T-helper 2 cell (primary cell): Measurements from ENCODE around the gene ADCK1.
"Not testable (repeated sequence)": the region's sequence is repeated elsewhere in the genome, so short reads cannot be mapped to it uniquely, and the experiment has no call there.

Source experiments
- DNase-seq, 5 experiments: peaks; one replicate each; pipeline versions ENCODE4 v3.0.0 to v3.0.0-alpha.2; 2012 to 2022
- total RNA-seq, 2 donors: gene quantifications; one replicate each; lab custom pipeline; 2026; lab: John Stamatoyannopoulos, UW

Gene ADCK1, protein sequence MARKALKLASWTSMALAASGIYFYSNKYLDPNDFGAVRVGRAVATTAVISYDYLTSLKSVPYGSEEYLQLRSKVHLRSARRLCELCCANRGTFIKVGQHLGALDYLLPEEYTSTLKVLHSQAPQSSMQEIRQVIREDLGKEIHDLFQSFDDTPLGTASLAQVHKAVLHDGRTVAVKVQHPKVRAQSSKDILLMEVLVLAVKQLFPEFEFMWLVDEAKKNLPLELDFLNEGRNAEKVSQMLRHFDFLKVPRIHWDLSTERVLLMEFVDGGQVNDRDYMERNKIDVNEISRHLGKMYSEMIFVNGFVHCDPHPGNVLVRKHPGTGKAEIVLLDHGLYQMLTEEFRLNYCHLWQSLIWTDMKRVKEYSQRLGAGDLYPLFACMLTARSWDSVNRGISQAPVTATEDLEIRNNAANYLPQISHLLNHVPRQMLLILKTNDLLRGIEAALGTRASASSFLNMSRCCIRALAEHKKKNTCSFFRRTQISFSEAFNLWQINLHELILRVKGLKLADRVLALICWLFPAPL
- 4.4 to 5.7 reads per million in 2 donors for total RNA-seq

DNA sequence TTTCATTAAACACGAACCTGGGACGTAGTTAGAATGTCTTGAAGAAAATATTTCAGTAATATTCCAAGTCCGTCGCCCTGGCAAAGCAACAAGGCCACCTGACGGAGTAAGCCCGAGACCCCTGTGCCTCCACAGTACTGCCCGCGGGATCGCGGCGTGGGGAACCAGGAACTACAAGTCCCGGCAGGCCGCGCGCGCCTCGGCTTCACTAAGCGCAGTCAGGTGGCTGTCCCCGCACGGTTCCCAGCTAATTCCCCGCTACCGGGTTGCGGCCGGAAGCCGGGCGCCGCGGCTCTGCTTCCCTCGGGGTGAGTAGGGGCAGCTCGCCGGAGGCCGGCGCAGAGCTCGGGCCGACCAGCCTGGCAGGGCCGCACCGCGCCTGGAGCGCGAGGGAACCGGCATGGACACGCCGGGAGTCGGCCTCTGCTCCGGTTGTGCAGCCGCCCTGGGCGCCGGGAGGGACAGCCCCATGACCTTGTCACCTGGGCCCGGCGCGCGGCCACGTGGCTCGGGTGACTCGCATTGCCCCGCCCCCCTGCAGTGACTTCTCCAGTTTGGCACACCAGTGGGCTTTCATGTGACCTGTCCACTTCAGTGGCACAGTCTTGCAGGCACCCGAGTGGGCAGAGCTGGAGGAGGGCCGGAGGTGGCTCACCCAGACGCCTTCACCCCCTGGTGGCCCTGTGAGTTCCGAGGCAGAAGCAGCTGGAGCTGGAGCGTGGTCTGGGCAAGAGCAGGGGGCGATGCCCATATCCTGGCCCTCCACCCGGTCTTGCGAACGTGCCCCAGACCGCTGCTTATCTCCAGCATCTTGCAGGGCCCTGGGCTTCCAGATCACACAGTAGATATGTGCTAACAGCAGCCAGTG, at the start of gene ADCK1:
TSS of gene ADCK1 (plus strand) at position 247 of the 868 bp plus-strand sequence. CDS start 18,870 bp downstream, outside the sequence.
- DNase-seq = peak; percentile 63 to 85 (median 77)

- no peak for DNase-seq
Observed at GRCh38 chr14:77752266-77752665, 47.6 kb upstream of the ADCK1 start.

GRCh38 chr14:77752799-77753516, 47.0 kb upstream of the ADCK1 start:
- DNase-seq = no peak

GRCh38 chr14:77760381-77761204, 39.3 kb upstream of the ADCK1 start, which contains the start of gene SNW1:
SNW1 (minus strand) TSS chr14:77761156; CDS start chr14:77761127, 29 bp downstream.
- peak; percentile 55 to 88 (median 84) for DNase-seq

DNA sequence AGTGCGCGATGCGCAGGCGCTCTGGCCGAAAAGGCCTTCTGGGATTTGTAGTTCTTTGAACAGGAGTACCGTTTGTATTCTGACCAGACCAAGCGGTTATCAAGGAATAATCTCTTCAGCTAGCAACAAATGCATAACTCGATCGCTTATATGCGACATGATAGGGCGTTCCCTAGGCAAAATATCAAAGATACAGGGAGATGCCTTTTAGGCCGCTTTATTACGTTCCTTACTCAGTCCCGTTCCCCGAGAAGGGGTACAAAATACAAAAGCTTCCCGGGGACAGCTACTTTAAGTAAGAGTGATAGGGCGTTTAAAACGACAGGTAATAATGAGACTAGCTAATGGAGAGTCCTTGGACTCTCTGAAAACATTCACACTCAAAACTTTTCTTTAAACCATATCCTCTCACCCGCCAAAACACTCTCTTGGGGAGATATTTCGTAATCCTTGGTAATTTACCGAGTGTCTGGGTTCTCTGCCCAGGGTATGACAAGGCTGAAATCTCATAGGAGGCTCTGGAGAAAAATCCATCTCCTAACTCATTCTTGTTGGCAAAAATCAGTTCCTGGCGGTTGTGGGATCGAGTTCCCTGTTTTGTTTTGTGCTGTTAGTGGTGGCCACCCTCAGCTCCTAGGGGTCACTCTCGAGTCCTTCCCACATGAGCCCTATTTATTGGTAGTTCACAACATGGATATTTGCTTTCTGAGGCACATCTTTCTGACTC, 38.5 kb upstream of the ADCK1 start:
- peak in 1 of 5 experiments; percentile 97 for DNase-seq

DNA sequence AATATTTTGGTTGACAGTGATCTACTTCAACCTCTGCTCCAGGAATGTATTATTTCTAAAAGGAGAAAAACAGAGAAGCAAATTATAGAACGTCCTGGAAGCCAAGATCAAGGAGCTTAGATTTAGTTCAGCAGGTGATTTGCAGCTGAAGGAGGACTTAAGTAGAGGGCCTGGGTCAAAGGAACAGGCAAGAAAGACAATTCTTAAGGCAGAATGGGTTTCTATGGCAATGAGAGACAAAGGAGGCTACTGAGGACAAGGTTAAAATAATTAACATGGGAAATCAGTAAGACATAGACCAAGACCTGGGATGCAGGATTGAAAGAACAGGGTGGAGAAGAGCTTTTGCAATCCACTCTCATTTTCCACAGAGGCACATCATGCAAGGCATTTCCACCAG, 36.6 kb upstream of the ADCK1 start:
- DNase-seq = no peak

DNA sequence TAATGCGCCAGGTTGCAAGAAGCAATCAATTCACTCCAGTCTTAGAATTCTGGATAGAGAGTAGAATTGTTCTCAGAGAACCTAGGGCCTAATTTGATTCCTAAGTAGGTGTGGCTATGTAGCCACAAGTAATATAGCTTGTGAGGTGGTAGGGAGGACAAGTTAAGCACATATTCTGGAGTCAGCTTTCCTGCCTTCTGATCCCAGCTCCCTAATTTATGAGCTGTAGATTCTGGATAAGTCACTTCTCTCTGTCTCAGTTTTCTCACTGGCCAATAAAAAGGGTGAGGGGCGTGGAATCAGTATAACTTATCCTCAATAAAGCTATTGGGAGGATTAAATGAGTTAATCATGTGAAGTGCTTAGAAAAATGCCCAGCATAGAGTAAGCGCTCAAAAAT, 35.9 kb upstream of the ADCK1 start:
- no peak for DNase-seq

DNA sequence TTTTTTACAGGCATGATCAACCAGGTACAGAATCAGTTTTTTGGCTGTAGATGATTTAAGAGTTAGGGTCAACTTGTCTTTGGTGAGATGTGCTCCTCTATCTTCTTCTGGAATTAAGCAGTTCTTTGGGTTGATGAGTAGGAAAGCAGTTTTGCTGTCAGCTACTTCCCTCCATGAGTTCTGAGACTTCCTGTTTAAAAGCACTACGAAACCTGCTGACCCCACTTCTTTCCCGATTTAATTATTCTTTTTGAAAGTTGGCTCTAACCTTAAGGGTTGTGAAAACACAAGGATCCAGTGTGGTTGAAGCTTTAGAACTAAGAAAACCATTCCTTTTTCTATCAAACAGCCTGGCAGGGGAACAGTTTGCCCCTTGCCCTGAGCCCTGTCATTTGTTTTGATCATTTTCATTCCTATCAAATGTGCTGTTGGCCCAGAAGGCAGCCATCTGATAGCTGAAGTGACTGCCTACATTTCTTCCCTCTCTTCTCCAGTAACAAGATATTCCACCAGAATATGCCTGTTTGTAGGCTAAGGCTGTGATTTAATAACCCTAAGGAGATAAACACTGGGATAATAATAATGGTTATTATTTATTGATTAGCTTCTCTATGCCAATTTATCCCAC, 31.4 kb upstream of the ADCK1 start:
- DNase-seq = not testable (repeated sequence)

- not testable (repeated sequence) for DNase-seq
Observed at GRCh38 chr14:77773966-77774365, 25.9 kb upstream of the ADCK1 start.

GRCh38 chr14:77782202-77782601, 17.7 kb upstream of the ADCK1 start:
- no peak for DNase-seq

GRCh38 chr14:77786148-77786547, 13.8 kb upstream of the ADCK1 start:
- no peak for DNase-seq

GRCh38 chr14:77790566-77791224, 9.2 kb upstream of the ADCK1 start:
- no peak for DNase-seq

GRCh38 chr14:77791225-77791600, 8.7 kb upstream of the ADCK1 start:
- no peak for DNase-seq

DNA sequence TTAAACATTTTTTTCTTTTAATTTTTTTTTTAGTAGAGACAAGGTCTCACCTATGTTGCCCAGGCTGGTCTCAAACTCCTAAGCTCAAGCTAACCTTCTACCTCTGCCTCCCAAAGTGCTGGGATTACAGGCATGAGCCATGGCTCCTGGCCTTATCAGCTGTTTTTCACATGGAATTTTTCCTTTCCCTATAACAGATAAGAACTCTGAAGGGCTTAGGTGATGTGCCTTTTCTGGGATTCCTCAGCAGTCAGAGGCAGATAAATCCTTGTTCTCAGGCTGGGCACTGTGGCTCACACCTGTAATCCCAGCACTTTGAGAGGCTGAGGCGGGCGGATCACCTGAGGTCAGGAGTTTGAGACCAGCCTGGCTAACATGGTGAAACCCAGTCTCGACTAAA, 6.7 kb upstream of the ADCK1 start:
- not testable (repeated sequence) for DNase-seq

DNA sequence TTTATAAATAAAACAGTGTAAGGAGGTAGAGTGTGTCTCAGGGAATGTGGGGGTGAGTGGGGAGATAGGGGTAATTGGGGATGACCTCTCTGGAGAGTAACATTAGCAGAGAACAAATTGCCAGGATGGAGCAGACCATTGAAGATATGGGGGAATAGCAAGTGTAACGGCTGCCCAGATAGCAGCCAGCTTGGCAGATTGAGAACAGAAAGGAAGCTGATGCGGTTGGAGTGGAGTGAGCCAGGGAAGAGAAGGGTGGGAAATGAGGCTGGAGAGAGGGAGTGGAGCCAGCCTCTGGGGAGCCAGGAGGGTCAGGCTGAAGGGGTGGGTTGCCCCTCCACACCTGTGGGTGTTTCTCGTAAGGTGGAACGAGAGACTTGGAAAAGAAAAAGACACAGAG, 5.6 kb upstream of the ADCK1 start:
- no peak for DNase-seq

DNA sequence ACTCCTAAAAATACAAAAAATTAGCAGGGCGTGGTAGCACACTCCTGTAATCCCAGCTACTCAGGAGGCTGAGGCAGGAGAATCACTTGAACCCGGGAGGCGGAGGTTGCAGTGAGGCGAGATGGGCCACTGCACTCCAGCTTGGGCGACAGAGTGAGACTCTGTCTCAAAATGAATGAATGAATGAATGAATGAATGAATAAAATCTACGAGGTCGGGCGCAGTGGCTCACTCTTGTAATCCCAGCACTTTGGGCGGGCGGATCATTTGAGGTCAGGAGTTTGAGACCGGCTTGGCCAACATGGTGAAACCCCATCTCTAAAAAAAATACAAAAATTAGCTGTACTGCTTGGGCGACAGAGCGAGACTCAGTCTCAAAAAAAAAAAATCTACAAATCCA, 453 bp upstream of the ADCK1 start:
- not testable (repeated sequence) for DNase-seq

DNA sequence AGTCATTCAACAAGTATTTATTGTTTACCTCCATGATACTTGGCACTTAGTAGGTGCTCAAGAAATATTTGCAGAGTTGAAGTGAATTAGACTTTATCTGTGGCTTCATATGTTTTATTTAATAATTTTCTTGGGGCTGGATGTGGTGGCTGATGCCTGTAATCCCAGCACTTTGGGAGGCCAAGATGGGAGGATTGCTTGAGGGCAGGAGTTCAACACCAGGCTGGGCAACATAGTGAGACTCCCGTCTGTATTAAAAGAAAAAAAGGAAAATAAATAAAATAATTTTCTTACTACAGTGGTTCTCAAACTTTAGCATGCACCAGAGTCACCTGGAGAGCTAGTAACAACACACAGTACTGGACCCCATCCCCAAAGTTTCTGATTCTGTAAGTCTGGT, 905 bp downstream of the ADCK1 start:
- DNase-seq = no peak

DNA sequence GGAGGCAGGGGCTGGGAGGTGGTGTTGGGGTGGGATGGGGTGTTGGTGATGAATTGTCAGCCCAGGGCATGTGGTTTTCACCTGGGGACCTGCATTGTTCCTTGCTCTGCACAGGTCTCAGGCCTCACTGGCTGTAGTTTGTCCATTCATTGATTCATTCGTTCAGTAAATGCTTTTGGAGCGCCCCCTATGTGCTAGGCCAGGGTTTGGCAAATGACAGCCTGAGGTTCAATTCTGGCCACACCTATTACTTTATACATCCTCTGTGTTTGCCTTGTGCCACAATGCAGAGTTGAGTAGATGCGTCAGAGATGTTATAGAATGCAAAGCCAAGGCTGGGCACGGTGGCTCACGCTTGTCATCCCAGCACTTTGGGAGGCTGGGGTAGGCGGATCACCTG, 4.7 kb downstream of the ADCK1 start:
- peak in 1 of 5 experiments; percentile 48 for DNase-seq

DNA sequence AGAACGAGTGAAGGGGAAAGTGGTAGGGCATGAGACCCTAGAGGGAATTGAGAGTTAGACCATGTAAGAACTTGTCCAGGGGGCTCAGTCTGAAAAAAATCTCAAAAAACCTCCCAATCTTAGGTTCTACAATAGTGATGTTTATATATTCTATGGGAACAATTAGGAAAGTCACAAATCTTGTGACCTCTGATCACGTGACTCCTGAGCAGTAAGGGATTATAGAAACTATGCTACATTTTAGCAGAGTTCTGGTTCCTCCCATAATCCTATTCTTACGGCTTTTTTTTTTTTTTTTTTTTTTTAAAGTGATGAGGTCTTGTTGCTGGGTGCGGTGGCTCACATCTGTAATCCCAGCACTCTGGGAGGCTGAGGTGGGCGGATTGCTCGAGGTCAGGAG, 5.8 kb downstream of the ADCK1 start:
- no peak for DNase-seq

DNA sequence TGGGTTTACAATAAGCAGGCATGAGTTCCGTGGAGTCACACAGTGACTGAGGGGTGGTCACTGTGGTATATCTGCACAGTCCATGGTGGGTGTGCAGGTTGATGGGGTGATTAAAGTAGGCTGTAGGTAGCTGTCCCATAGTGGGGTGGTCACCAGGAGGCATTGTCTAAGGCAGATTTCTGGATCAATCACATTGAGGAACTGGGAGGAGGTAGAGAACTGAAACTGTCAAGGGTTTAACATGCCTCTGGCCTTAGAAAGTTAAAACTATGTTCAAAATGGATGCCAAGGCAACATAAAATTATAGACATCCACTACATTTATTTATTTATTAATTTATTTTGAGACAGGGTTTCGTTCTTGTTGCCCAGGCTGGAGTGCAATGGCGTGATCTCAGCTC, 8.3 kb downstream of the ADCK1 start:
- DNase-seq = no peak
